PC-9 (cell line): Measurements from ENCODE around the gene CSTA. TPM values are rescaled to one million over a fixed set of nuclear protein-coding genes. Genes with fewer than 3 reads are reported as not detected.

Experiments used
- BruUV-seq: library from RNA; stranded (reverse); fragments of 400-500 nt; replicated peaks from 2 replicates; lab custom pipeline; 2021; lab: Mats Ljungman, UMichigan
- CTCF ChIA-PET: fragments of 300-600 bp; sonication (Branson Sonifier 250); formaldehyde crosslinking; loops from one replicate; lab custom pipeline; 2022; ENCODE audit warnings: antibody characterized with exemption; lab: Charles Lee
- POLR2A ChIA-PET: fragments of 300-600 bp; sonication (Branson Sonifier 250); formaldehyde crosslinking; loops from one replicate; lab custom pipeline; 2022; ENCODE audit warnings: antibody characterized with exemption; ENCODE audit not compliant: unreplicated experiment; lab: Charles Lee
- DNase-seq, 2 experiments: peaks; one replicate each; pipeline versions ENCODE4 v3.0.0 to v3.0.0-alpha.2; 2015 to 2022; ENCODE audit warnings: mixed read lengths in 1 of 2
- H2AFZ ChIP-seq: fragments of 200-600 bp; sonication (generic); 2 replicates; pipeline ENCODE4 v1.8.1; 2017; ENCODE audit warnings: antibody characterized with exemption
- H3F3A ChIP-seq: fragments of 200-600 bp; sonication (generic); 2 replicates; pipeline ENCODE4 v1.8.1; 2017; ENCODE audit warnings: antibody characterized with exemption, mild to moderate bottlenecking, low read depth; ENCODE audit not compliant: insufficient read depth
- H3K27ac ChIP-seq: fragments of 200-600 bp; sonication (generic); 2 replicates; pipeline ENCODE4 v1.6.1; 2016; ENCODE audit warnings: mixed run types
- H3K27me3 ChIP-seq: fragments of 200-600 bp; sonication (generic); 2 replicates; pipeline ENCODE4 v1.6.1; 2016; ENCODE audit warnings: low read depth, mixed run types; ENCODE audit not compliant: insufficient read depth
- H3K36me3 ChIP-seq: fragments of 200-600 bp; sonication (generic); 2 replicates; pipeline ENCODE4 v1.6.1; 2016; ENCODE audit warnings: low read depth, mixed run types
- H3K4me1 ChIP-seq: fragments of 200-600 bp; sonication (generic); replicated peaks from 2 replicates; pipeline ENCODE4 v1.6.1; 2016; ENCODE audit warnings: mixed run types; ENCODE audit not compliant: insufficient read depth
- H3K4me2 ChIP-seq: fragments of 200-600 bp; sonication (generic); 2 replicates; pipeline ENCODE4 v1.6.1; 2017; ENCODE audit warnings: mixed run types
- H3K4me3 ChIP-seq: fragments of 200-600 bp; sonication (generic); 2 replicates; pipeline ENCODE4 v1.6.1; 2016; ENCODE audit warnings: mixed run types
- H3K79me2 ChIP-seq: fragments of 200-600 bp; sonication (generic); 2 replicates; pipeline ENCODE4 v1.6.1; 2017; ENCODE audit warnings: low read depth, mixed run types
- H3K9me2 ChIP-seq: fragments of 200-600 bp; sonication (generic); 2 replicates; pipeline ENCODE4 v1.8.1; 2017; ENCODE audit warnings: mild to moderate bottlenecking; ENCODE audit not compliant: insufficient read depth
- H3K9me3 ChIP-seq: fragments of 200-600 bp; sonication (generic); 2 replicates; pipeline ENCODE4 v1.8.1; 2016; ENCODE audit warnings: low read depth; ENCODE audit not compliant: insufficient read depth
- H4K20me1 ChIP-seq: fragments of 200-600 bp; sonication (generic); 2 replicates; pipeline ENCODE4 v1.8.1; 2017; ENCODE audit not compliant: insufficient read depth
- EZH2 ChIP-seq: fragments of 200-600 bp; sonication (generic); IDR thresholded peaks from 2 replicates; pipeline ENCODE4 v1.8.0; 2017; ENCODE audit warnings: antibody characterized with exemption, low read depth
- intact Hi-C: fragments of 100-400 bp; cut with micrococcal nuclease; formaldehyde crosslinking; loops from one replicate; pipeline ENCODE4 v1.10.0; 2022; ENCODE audit not compliant: unreplicated experiment
- total RNA-seq: library from RNA; stranded (reverse); gene quantifications from 2 replicates; pipeline ENCODE4 v1.2.3, GENCODE V29; 2021
- TF ChIP-seq, protein P1 (sequence below): fragments of 200-600 bp; sonication (generic); conservative IDR thresholded peaks from 2 replicates; pipeline ENCODE4 v1.6.1; 2017; ENCODE audit warnings: mixed run types, antibody characterized with exemption, mild to moderate bottlenecking, moderate library complexity

CSTA gene
- total RNA-seq, 1 experiment from 2014 or later: 16.8 TPM

DNA sequence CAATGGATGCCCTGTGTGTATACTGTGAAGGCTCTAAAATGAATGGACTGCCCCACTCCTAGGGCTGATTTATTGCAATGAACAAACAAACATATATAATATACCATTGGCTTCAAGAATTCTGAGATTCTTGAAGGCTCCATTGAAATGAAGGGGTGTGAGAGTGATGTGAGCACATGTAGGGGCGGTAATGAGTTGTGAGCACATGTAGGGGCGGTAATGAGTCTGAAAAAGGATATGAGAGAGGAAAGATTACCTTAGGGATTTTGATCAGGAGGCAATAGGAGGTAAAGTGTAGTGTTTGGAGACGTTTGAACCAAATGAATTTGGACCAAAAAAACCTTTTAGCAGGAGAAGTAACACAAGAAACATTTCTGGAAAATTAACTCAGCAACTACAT lies 62.7 kb downstream of the CSTA start:
- intact Hi-C loops: no loop called here
- CTCF ChIA-PET: no interaction called here
- Histone ChIP-seq H3K9me2 (no peaks in the 10 kb centered on the region), H3K4me2 (no peak overlapping the region), H3K9me3 (no peaks in the 10 kb centered on the region), H3K4me1 (peaks cover 11% of the 10 kb centered on the region; the same call in 1 of the 2 replicates), H3K79me2 (peaks cover 3% of the 10 kb centered on the region), H2AFZ (no peak overlapping the region), H3K36me3 (no peaks in the 10 kb centered on the region), H4K20me1 (no peaks in the 10 kb centered on the region), H3K27me3 (no peaks in the 10 kb centered on the region), H3K27ac (no peak overlapping the region), H3K4me3 (no peak overlapping the region), H3F3A (no peaks in the 10 kb centered on the region; the same call in 1 of the 2 replicates)
- POLR2A ChIA-PET: no interaction called here
- TF ChIP-seq, protein P1, sequence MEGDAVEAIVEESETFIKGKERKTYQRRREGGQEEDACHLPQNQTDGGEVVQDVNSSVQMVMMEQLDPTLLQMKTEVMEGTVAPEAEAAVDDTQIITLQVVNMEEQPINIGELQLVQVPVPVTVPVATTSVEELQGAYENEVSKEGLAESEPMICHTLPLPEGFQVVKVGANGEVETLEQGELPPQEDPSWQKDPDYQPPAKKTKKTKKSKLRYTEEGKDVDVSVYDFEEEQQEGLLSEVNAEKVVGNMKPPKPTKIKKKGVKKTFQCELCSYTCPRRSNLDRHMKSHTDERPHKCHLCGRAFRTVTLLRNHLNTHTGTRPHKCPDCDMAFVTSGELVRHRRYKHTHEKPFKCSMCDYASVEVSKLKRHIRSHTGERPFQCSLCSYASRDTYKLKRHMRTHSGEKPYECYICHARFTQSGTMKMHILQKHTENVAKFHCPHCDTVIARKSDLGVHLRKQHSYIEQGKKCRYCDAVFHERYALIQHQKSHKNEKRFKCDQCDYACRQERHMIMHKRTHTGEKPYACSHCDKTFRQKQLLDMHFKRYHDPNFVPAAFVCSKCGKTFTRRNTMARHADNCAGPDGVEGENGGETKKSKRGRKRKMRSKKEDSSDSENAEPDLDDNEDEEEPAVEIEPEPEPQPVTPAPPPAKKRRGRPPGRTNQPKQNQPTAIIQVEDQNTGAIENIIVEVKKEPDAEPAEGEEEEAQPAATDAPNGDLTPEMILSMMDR: no peak
- TF ChIP-seq EZH2: no peak
- no peak for DNase-seq
- BruUV-seq: no TSS peak

DNA sequence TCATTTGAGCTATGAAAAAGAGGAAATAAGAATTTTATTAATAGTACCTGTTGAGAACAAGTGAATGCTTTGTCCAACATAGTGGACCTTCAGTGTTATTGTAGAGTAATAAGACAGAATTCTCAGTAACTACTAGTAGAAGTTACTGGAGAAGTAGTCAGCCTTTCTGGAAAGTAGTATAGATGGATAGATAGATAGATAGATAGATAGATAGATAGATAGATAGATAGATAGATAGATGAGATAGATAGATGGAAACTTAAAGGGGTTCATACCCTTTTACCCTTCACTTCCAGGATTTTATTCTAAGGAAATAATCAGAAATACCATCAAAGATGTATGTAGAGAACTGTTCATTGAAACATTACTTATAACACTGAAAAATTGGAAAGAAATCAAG lies 64.1 kb downstream of the CSTA start:
- TF ChIP-seq, protein P1: no peak
- TF ChIP-seq EZH2: no peak
- H3K4me2 ChIP-seq: no peak overlapping the region

DNA sequence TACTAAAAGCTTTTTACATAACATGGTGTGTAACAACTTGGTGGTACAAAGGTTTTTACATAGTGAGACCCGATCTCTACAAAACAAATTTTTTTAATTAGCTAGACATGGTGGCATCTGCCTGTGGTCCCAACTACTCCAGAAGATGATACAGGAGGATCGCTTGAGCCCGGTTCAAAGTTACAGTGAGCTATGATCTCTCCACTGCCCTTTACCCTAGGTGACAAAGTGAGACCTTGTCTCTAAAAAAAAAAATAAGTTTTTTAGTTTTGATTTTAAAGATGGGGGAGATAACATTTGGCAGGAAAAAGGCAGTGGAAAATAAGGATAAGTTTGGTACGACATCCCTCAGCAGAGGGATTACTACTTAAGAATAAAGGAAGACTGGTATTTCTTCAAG lies 64.8 kb downstream of the CSTA start:
- H3K79me2 ChIP-seq: no peaks in the 10 kb centered on the region
- no TSS peak for BruUV-seq
- intact Hi-C loops: loop anchor here (10.0 kb wide), 2 partner anchors 405 to 555 kb away; partner anchors contain the start of genes HSPBAP1 and SLC49A4
- H3K27me3 ChIP-seq: no peaks in the 10 kb centered on the region
- ChIA-PET CTCF (interaction anchor here (0.5 kb wide), 1 partner anchor 365 kb away, joined by 3 read pairs; no protein-coding TSS in a partner anchor), POLR2A (interaction anchor here (0.7 kb wide), 1 partner anchor 290 kb away, joined by 8 read pairs; no protein-coding TSS in a partner anchor)
- H2AFZ ChIP-seq: no peak overlapping the region
- no peak overlapping the region for H3K27ac ChIP-seq
- no peaks in the 10 kb centered on the region for H4K20me1 ChIP-seq
- H3K36me3 ChIP-seq: no peaks in the 10 kb centered on the region
- H3K9me3 ChIP-seq: no peaks in the 10 kb centered on the region
- no peak overlapping the region for H3K4me2 ChIP-seq
- H3K4me3 ChIP-seq: no peak overlapping the region
- H3K9me2 ChIP-seq: no peaks in the 10 kb centered on the region
- TF ChIP-seq EZH2: no peak
- TF ChIP-seq, protein P1: no peak
- no peak for DNase-seq
- H3F3A ChIP-seq: no peaks in the 10 kb centered on the region; the same call in 1 of the 2 replicates
- H3K4me1 ChIP-seq: peaks cover 6% of the 10 kb centered on the region; the same call in 1 of the 2 replicates

More for the DNA sequence above, 64.1 kb downstream of the CSTA start:
- no peak for DNase-seq
- POLR2A ChIA-PET: interaction anchor here (0.6 to 0.7 kb wide), 2 partner anchors 291 to 305 kb away, joined by 4 to 8 read pairs; no protein-coding TSS in a partner anchor
- Histone ChIP-seq H2AFZ (no peak overlapping the region), H3K4me3 (no peak overlapping the region), H3K36me3 (no peaks in the 10 kb centered on the region), H3K27ac (no peak overlapping the region), H3K4me1 (peaks cover 11% of the 10 kb centered on the region; the same call in 1 of the 2 replicates), H3K9me2 (no peaks in the 10 kb centered on the region), H4K20me1 (no peaks in the 10 kb centered on the region), H3K9me3 (no peaks in the 10 kb centered on the region), H3K27me3 (no peaks in the 10 kb centered on the region), H3F3A (no peaks in the 10 kb centered on the region; the same call in 1 of the 2 replicates), H3K79me2 (no peaks in the 10 kb centered on the region)
- CTCF ChIA-PET: no interaction called here
- BruUV-seq: no TSS peak
- intact Hi-C loops: no loop called here
